Activated CD4-positive, alpha-beta T cell treated with anti-CD3 and anti-CD28 coated beads for 36 hours (primary cell): ENCODE measurements around the gene CDC42BPG. TPM values are rescaled to one million over a fixed set of nuclear protein-coding genes. Genes with fewer than 3 reads are reported as not detected.

Experiments
- ATAC-seq: fragments of 200-7000 bp; cut with Tn5 transposase; one replicate; pipeline ENCODE4 v1.10.0; 2021; ENCODE audit warnings: mild to moderate bottlenecking, moderate library complexity
- CTCF ChIA-PET: fragments of 350-600 bp; sonication (Branson Sonifier 250); formaldehyde crosslinking; loops from one replicate; lab custom pipeline; 2021; ENCODE audit warnings: antibody characterized with exemption; lab: Charles Lee
- POLR2A ChIA-PET: fragments of 350-600 bp; sonication (Branson Sonifier 250); formaldehyde crosslinking; loops from one replicate; lab custom pipeline; 2021; ENCODE audit warnings: antibody characterized with exemption, inconsistent platforms; lab: Charles Lee
- DNase-seq: peaks from one replicate; pipeline ENCODE4 v3.0.0-alpha.2; 2020
- H3K27ac Mint-ChIP-seq: one replicate; pipeline ENCODE4 v1.8.0; 2021; ENCODE audit warnings: mixed read lengths
- H3K27me3 Mint-ChIP-seq: one replicate; pipeline ENCODE4 v1.8.0; 2021; ENCODE audit warnings: mixed read lengths
- H3K36me3 Mint-ChIP-seq: one replicate; pipeline ENCODE4 v1.8.0; 2021; ENCODE audit warnings: low read depth, mixed read lengths
- H3K4me1 Mint-ChIP-seq: one replicate; pipeline ENCODE4 v1.8.0; 2021; ENCODE audit warnings: mixed read lengths
- H3K4me3 Mint-ChIP-seq: one replicate; pipeline ENCODE4 v1.8.0; 2021; ENCODE audit warnings: mild to moderate bottlenecking, moderate library complexity, mixed read lengths
- H3K9me3 Mint-ChIP-seq: one replicate; pipeline ENCODE4 v1.8.0; 2021; ENCODE audit warnings: low read depth, mixed read lengths
- intact Hi-C, 2 experiments: fragments of 100-400 bp; cut with DNase I in 1 of 2; cut with micrococcal nuclease in 1 of 2; formaldehyde crosslinking; loops; one replicate each; pipeline versions ENCODE4 v1.14.2 to v1.15.1; 2022 to 2024; cut with DNase I, micrococcal nuclease
- total RNA-seq, 2 experiments: library from RNA; stranded (reverse); gene quantifications; one replicate each; pipeline ENCODE4 v1.2.3, GENCODE V29; 2021

Gene CDC42BPG
- total RNA-seq, 2 experiments from 2014 or later, result 0.28 to 0.39 TPM

GRCh38 chr11:64834031-64834722 is 10.3 kb downstream of the CDC42BPG start:
- Mint-ChIP-seq H3K4me1 (no peaks in the 10 kb centered on the region), H3K27me3 (no peaks in the 10 kb centered on the region), H3K27ac (no peak overlapping the region), H3K9me3 (no peaks in the 10 kb centered on the region), H3K36me3 (no peaks in the 10 kb centered on the region), H3K4me3 (no peak overlapping the region)
- no peak for ATAC-seq
- CTCF ChIA-PET, result interaction anchor here (0.5 kb wide), 1 partner anchor 118 kb away, joined by 3 read pairs; no protein-coding TSS in a partner anchor
- POLR2A ChIA-PET, result no interaction called here
- no peak for DNase-seq
- intact Hi-C loops, result no loop called here

- H3K36me3 Mint-ChIP-seq, result no peaks in the 10 kb centered on the region
- no peaks in the 10 kb centered on the region for H3K4me1 Mint-ChIP-seq
- ATAC-seq (no peak), DNase-seq (no peak)
- H3K4me3 Mint-ChIP-seq, result no peak overlapping the region
- POLR2A ChIA-PET, result no interaction called here
- H3K27me3 Mint-ChIP-seq, result no peaks in the 10 kb centered on the region
- CTCF ChIA-PET, result no interaction called here
- intact Hi-C loops, result no loop called here
- no peaks in the 10 kb centered on the region for H3K9me3 Mint-ChIP-seq
- no peak overlapping the region for H3K27ac Mint-ChIP-seq
Measured at GRCh38 chr11:64833509-64833908, 10.9 kb downstream of the CDC42BPG start.

- POLR2A ChIA-PET, result no interaction called here
- Mint-ChIP-seq H3K4me3 (no peak overlapping the region), H3K36me3 (no peaks in the 10 kb centered on the region), H3K9me3 (no peaks in the 10 kb centered on the region), H3K27me3 (no peaks in the 10 kb centered on the region), H3K27ac (no peak overlapping the region), H3K4me1 (no peaks in the 10 kb centered on the region)
- intact Hi-C loops, result no loop called here
- ATAC-seq (no peak), DNase-seq (no peak)
- CTCF ChIA-PET, result no interaction called here
Measured at GRCh38 chr11:64833198-64833502, 11.3 kb downstream of the CDC42BPG start.

GRCh38 chr11:64832467-64833197 is 11.8 kb downstream of the CDC42BPG start:
- Mint-ChIP-seq H3K36me3 (no peaks in the 10 kb centered on the region), H3K9me3 (no peaks in the 10 kb centered on the region), H3K27me3 (no peaks in the 10 kb centered on the region), H3K4me1 (no peaks in the 10 kb centered on the region), H3K4me3 (no peak overlapping the region), H3K27ac (no peak overlapping the region)
- ChIA-PET CTCF (no interaction called here), POLR2A (no interaction called here)
- DNase-seq, result no peak
- intact Hi-C loops, result no loop called here
- no peak for ATAC-seq

- Mint-ChIP-seq H3K27me3 (no peaks in the 10 kb centered on the region), H3K36me3 (no peaks in the 10 kb centered on the region), H3K27ac (no peak overlapping the region), H3K4me3 (no peak overlapping the region), H3K9me3 (no peaks in the 10 kb centered on the region), H3K4me1 (no peaks in the 10 kb centered on the region)
- ChIA-PET POLR2A (no interaction called here), CTCF (interaction anchor here (0.6 kb wide), 2 partner anchors 13 to 498 kb away, joined by 3 to 4 read pairs; partner anchors contain the start of gene CDC42BPG)
- ATAC-seq (no peak), DNase-seq (no peak)
- intact Hi-C loops, result no loop called here
Measured at GRCh38 chr11:64831411-64831891, 13.0 kb downstream of the CDC42BPG start.

GRCh38 chr11:64829536-64830251 is 14.8 kb downstream of the CDC42BPG start:
- no peak for ATAC-seq
- POLR2A ChIA-PET, result no interaction called here
- Mint-ChIP-seq H3K4me1 (no peaks in the 10 kb centered on the region), H3K27ac (no peak overlapping the region), H3K9me3 (no peaks in the 10 kb centered on the region), H3K4me3 (no peak overlapping the region), H3K36me3 (no peaks in the 10 kb centered on the region), H3K27me3 (no peaks in the 10 kb centered on the region)
- intact Hi-C loops, result no loop called here
- CTCF ChIA-PET, result no interaction called here
- no peak for DNase-seq

- DNase-seq (no peak), ATAC-seq (no peak)
- H3K4me3 Mint-ChIP-seq, result no peak overlapping the region
- H3K9me3 Mint-ChIP-seq, result no peaks in the 10 kb centered on the region
- CTCF ChIA-PET, result interaction anchor here (1.2 kb wide), 1 partner anchor 20 kb away, joined by 3 read pairs; no protein-coding TSS in a partner anchor
- H3K27ac Mint-ChIP-seq, result no peak overlapping the region
- H3K4me1 Mint-ChIP-seq, result no peaks in the 10 kb centered on the region
- H3K27me3 Mint-ChIP-seq, result no peaks in the 10 kb centered on the region
- POLR2A ChIA-PET, result interaction anchor here (0.7 kb wide), 1 partner anchor 33 kb away, joined by 3 read pairs; no protein-coding TSS in a partner anchor
- intact Hi-C loops, result no loop called here
- no peaks in the 10 kb centered on the region for H3K36me3 Mint-ChIP-seq
Measured at GRCh38 chr11:64827451-64827839, 17.0 kb downstream of the CDC42BPG start.

- Mint-ChIP-seq H3K27me3 (no peaks in the 10 kb centered on the region), H3K27ac (no peak overlapping the region), H3K4me3 (no peak overlapping the region), H3K9me3 (no peaks in the 10 kb centered on the region), H3K36me3 (no peaks in the 10 kb centered on the region), H3K4me1 (no peaks in the 10 kb centered on the region)
- DNase-seq (no peak), ATAC-seq (no peak)
- CTCF ChIA-PET, result interaction anchor here (1.2 kb wide), 1 partner anchor 21 kb away, joined by 3 read pairs; no protein-coding TSS in a partner anchor
- intact Hi-C loops, result no loop called here
- POLR2A ChIA-PET, result interaction anchor here (0.7 kb wide), 1 partner anchor 32 kb away, joined by 3 read pairs; no protein-coding TSS in a partner anchor
Measured at GRCh38 chr11:64826578-64827450, 17.6 kb downstream of the CDC42BPG start.

- Mint-ChIP-seq H3K27ac (no peak overlapping the region), H3K27me3 (no peaks in the 10 kb centered on the region), H3K9me3 (no peaks in the 10 kb centered on the region), H3K4me3 (no peak overlapping the region), H3K36me3 (no peaks in the 10 kb centered on the region), H3K4me1 (no peaks in the 10 kb centered on the region)
- ATAC-seq (no peak), DNase-seq (no peak)
- POLR2A ChIA-PET, result no interaction called here
- intact Hi-C loops, result no loop called here
- CTCF ChIA-PET, result no interaction called here
Measured at GRCh38 chr11:64826062-64826461, 18.4 kb downstream of the CDC42BPG start.

GRCh38 chr11:64823568-64824119 is 20.8 kb downstream of the CDC42BPG start:
- no peak for DNase-seq
- no peak for ATAC-seq
- no peak overlapping the region for H3K27ac Mint-ChIP-seq
- intact Hi-C loops, result no loop called here
- CTCF ChIA-PET, result interaction anchor here (0.8 kb wide), 1 partner anchor 13 kb away, joined by 5 read pairs; no protein-coding TSS in a partner anchor
- H3K4me3 Mint-ChIP-seq, result no peak overlapping the region
- H3K36me3 Mint-ChIP-seq, result no peaks in the 10 kb centered on the region
- no peaks in the 10 kb centered on the region for H3K9me3 Mint-ChIP-seq
- POLR2A ChIA-PET, result no interaction called here
- H3K27me3 Mint-ChIP-seq, result no peaks in the 10 kb centered on the region
- H3K4me1 Mint-ChIP-seq, result no peaks in the 10 kb centered on the region
